GM15510 (cell line): ENCODE results near the gene COL6A3.

ENCODE experiments used
- POLR2A ChIP-seq: IDR thresholded peaks from 3 replicates; pipeline ENCODE4 v1.6.1; 2011; ENCODE audit warnings: borderline replicate concordance; ENCODE audit not compliant: insufficient read length; ENCODE audit errors: extremely low read depth

Gene COL6A3

DNA sequence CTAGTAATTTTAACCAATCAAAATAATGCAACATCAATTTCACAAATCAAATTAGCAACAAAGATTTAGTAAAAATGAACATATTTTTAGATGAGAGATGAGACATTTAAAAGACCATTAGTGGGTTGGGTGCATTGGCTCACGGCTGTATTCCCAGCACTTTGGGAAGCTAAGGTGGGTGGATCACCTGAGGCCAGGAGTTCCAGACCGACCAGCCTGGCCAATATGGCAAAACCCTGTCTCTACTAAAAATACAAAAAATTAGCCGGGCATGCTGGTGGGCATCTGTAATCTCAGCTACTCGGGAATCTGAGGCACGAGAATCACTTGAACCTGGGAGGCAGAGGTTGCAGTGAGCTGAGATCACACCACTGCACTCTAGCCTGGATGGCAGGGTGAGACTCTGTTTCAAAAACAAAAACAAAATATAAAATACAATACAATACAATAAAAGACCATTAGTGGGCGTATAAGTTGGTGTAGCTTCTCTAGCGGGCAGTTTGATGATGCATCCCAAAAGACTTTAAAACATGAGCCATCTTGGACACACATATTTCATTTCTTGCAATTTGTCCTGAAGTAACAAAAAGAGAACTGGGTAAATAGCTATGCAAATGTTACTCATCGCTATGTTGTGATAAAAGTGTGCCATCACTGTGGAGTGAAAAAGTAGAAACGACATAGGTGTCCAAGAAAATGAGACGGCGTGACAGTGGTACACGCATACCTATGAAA, 101.8 kb downstream of the COL6A3 start:
- TF ChIP-seq POLR2A = no peak

DNA sequence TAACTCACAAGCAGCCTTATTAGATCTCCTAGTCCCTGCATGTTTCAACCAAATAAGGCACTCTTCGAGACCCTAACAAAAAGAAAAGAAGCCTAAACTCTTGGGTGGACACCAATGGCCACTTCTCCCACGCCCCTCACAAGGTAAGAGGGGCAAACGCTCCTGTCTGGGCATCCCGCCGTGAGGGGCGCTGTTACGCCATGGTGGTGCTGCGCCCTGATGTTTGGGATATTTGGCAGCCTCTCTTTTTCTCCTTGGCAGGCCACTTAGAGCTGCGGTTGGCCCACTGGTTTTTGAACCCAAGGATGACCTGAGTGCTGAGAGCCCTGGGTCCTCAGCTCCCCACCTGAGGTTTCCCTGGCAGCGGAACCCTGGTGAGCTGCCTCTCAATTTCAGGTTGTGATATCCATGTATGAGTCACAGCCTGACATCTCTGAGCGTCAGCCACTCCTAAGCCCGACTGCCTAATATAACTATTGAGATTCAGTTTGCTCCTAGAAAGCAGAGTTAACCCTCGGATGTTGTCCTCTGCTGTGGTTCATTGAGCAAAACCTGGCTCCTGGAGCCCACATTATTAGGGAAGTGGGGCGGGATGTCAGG, 103.3 kb downstream of the COL6A3 start:
- no peak for TF ChIP-seq POLR2A

DNA sequence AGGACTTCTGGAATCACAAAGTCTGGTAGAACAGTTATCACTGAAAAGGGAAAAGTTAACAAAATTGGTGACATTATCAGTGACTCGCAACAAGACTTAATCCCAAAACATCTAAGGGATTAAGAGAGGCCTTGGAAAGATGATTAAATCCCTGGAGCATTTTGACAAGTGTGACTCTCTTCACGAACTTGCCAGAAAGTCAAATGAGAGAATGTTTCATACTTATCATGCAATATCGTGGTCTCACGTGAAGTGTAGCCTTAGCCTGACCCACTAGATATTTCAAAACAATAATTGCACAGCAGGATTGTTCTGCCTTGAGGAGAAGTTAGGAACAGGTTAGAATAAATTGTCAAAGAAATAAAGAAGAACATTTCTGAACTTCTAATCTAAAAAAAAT, 104.5 kb downstream of the COL6A3 start:
- TF ChIP-seq POLR2A = no peak

DNA sequence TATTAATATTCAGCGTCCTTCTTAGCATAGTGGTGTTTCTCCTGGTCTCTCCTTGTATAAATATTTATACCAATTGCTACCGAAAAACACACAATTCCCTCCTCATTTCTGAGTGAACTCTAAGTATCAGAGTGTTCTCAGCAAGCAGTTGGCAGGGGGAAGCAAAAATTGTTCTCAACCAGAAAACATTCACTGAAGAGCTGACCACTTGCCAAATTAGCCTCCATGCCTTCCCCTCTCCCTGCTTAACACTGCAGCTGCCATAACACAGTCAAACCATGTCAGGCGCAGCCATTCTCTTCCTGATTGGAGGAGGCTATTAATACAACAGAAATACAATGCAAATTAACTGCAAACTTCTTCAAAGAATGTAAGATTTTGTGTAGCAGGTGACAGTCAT, 105.0 kb downstream of the COL6A3 start:
- TF ChIP-seq POLR2A = no peak

DNA sequence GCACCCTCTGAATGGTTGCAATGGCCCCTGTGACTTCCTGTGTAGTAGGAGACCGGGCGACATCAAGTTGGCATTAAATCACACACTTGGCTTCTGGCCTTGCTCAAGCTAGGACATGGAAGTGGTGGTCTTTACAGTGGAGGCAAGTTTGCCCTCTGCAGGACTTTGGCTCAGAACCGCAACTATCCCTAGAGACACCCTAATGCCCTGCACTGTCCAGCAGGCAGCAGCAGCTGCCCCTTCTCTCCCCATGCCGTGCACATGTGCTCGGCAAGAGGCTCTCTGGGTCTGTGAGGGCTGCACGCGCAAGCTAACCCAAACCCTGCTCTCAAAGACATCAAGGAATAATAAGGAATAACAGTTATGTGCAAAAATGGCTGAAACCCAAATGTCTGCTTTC, 106.5 kb downstream of the COL6A3 start:
- TF ChIP-seq POLR2A = no peak

DNA sequence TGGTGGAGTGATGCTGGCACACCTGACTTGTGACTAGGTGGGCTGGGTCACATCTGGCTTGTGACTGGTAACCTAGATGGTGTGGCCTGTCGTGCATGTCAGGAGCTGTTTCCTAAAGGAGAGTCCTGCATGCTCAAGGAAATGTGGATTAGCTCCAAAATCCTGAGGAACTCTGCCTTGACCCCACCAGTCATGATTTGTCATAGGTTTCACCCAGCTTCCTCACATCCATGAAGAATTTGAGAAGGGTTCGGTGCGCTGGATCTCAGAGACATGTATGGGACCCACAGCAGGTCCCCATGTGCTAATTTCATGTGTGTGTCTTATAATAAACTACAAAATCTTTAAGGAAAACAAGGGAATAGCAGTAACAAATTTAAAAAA, 107.2 kb downstream of the COL6A3 start:
- no peak for TF ChIP-seq POLR2A

DNA sequence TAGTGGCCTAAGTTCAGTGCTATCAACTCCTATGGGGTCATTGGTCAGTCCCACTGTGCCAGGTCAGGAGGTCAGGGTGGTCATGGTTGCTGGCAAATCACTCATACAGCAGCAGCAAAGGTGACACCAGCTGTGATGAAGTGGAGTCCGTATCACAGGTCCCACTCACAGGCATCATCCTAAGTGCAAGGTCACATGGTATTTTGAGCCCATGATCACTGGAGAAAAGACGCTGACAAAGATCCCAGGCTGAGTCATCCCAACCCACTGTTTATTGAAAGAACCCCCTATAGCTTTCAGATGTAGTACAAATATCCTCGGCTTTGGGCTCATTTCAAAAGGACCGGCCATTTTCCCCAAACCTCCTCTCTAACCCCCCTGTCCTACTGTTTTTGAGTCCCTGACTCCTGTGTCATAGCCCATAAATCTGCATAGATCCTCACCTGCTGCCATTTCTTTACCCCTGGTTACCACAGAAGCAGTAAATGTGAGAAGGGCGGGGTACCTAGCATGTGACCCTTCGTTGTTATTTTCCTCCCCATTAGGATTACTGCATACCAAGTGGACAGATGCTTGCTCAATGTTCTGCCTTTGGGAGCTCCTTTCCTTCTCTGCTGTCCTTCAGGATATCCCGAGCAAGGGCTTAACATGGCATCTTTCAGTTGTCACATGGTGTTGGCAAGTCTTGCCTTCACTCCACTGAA, 107.7 kb downstream of the COL6A3 start:
- no peak for TF ChIP-seq POLR2A

DNA sequence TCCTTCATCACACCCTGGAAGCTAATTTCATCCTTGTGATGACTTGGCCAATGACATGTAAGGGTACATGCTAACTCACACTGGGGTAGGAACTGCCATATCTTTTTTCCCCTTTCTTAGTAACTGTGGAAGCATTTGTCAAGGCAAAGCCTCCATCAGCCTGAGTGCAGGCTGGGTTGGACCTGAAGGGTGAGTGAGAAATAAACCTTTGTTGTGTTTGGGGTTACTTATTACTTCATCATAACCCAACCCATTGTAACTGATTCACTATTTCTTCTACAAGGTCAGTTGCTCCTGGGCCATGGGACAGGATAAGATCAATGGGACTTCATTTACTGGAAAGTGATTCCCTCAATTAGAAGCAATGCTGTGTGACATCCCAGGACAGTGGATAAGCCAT, 108.4 kb downstream of the COL6A3 start:
- TF ChIP-seq POLR2A = no peak

DNA sequence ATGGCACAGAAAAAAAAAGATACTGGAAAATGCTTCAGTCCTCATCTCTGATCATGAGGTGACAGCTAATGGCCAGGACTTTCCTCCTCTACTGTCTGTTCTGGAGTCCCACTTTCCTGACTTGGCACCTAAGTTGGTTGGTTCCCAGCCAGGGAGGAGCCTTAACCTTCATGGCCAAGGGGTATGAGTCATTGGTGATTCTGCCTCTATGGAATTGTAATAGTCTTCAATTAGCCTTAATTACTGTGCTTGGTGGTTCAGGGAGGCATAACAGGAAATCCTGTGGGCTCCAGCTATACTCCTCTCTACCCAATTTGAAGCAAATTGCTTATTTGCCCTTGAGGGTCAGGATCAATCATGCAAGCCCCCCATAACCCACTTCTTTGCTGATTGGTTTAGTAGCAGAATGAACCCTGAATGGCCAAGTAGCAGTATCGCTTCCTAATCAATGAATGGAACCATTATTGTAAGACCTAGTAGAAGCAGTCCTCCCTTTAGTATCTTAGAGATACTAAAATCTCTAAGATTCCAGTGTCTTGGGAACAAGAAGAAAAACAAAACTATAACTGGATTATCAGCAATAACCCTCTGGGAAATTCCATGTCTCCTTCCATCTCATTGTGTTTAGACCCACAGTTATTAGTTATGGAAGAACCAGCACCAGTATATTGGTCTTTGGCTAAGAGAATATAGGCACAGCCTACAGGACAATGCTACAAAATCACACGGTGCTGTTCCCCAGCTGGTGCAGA, 109.0 kb downstream of the COL6A3 start:
- no peak for TF ChIP-seq POLR2A

DNA sequence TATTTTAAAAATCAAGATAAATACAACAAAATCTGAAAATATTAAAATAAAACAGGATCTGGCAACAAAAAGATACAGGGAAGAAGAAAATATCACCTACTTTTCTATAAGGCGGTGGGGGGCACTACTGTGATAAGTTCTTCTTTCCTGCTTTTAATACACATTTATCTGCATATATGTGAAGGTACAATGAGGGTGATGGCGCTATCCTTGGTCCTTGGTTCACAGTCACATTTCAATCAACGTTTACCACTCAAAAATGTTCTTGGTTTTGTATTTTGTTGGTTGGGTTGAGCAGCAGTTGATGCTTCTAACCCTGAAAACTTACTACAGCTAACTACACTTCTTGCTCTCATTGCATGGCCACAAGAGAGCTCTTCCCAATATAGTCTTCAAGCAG, 112.4 kb downstream of the COL6A3 start:
- no peak for TF ChIP-seq POLR2A

DNA sequence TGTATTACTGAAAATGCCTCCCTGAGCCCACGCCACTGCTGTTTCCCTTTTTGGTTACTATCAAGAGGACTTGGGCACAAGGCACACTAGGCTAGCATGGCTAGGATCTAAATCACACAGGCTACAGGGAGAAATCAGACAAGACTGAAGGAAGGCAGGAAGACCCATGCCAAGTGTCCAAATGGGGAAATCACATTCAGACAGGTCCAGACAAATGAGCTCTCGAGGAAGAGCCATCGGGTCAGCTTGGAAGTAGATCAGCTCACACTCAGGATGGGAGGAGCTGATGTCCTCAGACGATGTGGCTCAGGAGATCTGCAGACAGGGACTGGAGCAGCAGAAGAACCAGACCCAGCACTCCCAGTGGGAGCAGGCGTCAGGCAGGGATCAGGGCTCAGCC, 113.2 kb downstream of the COL6A3 start:
- no peak for TF ChIP-seq POLR2A

DNA sequence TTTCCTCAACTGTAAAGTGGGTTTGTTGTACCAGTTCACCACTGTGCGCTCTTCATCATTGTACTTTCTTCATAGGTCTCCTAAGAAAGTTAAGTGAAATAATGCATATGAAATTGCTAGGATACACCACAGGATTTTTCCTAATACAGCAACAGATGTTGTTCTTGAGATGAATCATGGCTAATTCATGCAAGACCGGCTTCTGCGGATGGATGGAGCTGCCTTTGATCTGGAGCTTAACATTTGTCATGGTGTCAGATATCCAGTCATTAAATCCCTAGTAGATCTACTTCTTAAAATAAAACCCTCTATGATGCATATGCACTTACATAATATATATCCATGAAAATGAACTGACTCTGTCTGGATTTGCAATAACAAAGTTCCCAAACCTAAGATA, 114.1 kb downstream of the COL6A3 start:
- TF ChIP-seq POLR2A = no peak

DNA sequence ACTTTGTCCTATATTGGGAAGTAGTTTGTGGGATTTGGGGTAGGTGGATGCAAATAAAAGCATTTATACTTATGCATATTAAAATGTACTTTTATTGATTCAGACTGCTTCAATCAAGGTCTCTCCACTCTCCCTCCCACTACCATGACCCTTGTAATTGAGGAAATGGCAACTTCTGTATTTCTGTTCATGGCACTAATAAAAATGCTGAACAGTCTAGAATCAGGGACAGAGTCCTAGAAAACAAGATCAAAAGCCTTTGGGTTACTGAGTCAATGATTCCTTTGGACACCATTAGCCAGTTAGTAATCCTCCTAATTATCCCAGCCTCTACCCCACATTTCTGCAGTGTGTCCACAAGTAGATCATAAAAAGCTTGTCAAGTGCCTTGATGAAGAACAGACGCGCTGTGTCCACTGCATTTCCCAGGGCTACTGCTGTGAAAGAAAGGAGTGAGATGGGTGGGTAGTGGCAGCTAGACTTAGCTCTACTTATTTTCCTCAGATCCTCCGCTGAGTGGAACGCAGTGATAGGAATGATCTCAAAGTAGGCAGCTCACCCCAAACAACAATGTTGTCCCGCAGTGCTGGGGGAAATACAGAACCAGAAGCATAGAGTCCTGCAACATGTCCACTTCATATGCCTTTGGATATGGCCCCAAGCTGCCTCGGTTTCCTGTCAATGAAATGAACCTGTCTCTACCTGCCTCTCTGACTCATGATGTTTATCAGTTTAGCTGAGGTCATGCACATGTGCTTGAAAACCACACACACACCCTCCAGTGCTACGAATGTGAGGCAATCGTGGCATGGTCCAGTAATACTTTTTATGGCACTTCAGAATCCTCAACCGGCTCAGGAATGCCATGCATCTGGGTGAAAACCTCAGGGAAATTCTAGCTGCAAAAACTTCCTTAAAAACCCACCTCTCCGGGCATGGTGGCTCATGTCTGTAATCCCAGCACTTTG, 115.5 kb downstream of the COL6A3 start:
- TF ChIP-seq POLR2A = no peak
